A673 (cell line): ENCODE measurements around the gene FOXO3.

Source experiments
- EZH2 ChIP-seq: fragments of 200-600 bp; sonication (generic); IDR thresholded peaks from 2 replicates; pipeline ENCODE4 v1.6.1; 2017; ENCODE audit warnings: borderline replicate concordance, low read depth, mild to moderate bottlenecking, mixed read lengths, antibody characterized with exemption, low read length; ENCODE audit not compliant: poor library complexity, severe bottlenecking
- TF ChIP-seq, protein P1 (sequence below): fragments of 300-800, 200-600 bp; sonication (generic); conservative IDR thresholded peaks from 2 replicates; pipeline ENCODE4 v1.5.1; 2017; ENCODE audit warnings: low read depth, mild to moderate bottlenecking, antibody characterized with exemption, low read length, moderate library complexity, mixed read lengths

DNA sequence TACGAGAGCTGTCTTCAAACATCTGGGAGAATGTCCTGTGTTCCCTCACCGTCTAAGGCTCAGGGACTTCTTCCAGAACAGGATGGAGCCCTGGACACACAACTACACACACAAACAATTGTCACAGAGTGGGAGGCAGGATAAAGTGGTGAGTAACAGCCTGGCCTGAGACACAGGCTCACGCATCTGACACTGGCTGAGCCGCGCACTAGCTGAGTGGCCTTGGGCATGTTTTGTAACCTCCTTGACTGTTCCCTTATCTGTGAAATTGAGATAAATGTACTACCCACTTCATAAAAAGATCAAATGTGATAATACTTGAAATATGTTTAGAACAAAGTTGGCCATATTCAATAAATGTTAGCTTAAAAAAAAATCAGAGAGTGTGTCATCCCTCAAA, 155.1 kb downstream of the FOXO3 start:
- TF ChIP-seq, protein P1, sequence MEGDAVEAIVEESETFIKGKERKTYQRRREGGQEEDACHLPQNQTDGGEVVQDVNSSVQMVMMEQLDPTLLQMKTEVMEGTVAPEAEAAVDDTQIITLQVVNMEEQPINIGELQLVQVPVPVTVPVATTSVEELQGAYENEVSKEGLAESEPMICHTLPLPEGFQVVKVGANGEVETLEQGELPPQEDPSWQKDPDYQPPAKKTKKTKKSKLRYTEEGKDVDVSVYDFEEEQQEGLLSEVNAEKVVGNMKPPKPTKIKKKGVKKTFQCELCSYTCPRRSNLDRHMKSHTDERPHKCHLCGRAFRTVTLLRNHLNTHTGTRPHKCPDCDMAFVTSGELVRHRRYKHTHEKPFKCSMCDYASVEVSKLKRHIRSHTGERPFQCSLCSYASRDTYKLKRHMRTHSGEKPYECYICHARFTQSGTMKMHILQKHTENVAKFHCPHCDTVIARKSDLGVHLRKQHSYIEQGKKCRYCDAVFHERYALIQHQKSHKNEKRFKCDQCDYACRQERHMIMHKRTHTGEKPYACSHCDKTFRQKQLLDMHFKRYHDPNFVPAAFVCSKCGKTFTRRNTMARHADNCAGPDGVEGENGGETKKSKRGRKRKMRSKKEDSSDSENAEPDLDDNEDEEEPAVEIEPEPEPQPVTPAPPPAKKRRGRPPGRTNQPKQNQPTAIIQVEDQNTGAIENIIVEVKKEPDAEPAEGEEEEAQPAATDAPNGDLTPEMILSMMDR, result no peak
- TF ChIP-seq EZH2, result no peak
